WERI-Rb-1 (cell line): ENCODE results near the gene RTN4RL1.

Source experiments
- DNase-seq: peaks from one replicate; pipeline ENCODE4 v3.0.0-alpha.2; 2020
- H3K27ac ChIP-seq: fragments of 250-450 bp; sonication (Bioruptor Pico); 2 replicates; pipeline ENCODE4 v1.5.1; 2020; ENCODE audit warnings: mild to moderate bottlenecking, moderate library complexity
- H3K27me3 ChIP-seq: fragments of 250-450 bp; sonication (Bioruptor Pico); 2 replicates; pipeline ENCODE4 v1.5.1; 2021; ENCODE audit warnings: mild to moderate bottlenecking, low read depth, moderate library complexity; ENCODE audit not compliant: insufficient read depth, severe bottlenecking
- H3K36me3 ChIP-seq: fragments of 250-450 bp; sonication (Bioruptor Pico); 2 replicates; pipeline ENCODE4 v1.5.1; 2020; ENCODE audit warnings: mild to moderate bottlenecking, moderate library complexity
- H3K4me3 ChIP-seq: 2 replicates; pipeline ENCODE4 v1.5.1; 2011; ENCODE audit warnings: low read depth, mild to moderate bottlenecking, control low read depth, low read length
- H3K9me3 ChIP-seq: fragments of 250-450 bp; sonication (Bioruptor Pico); 2 replicates; pipeline ENCODE4 v1.5.1; 2021; ENCODE audit warnings: mild to moderate bottlenecking, moderate library complexity; ENCODE audit not compliant: severe bottlenecking
- TF ChIP-seq, protein P1 (sequence below): IDR thresholded peaks from 2 replicates; pipeline ENCODE4 v1.5.1; 2011; ENCODE audit warnings: low read depth, mild to moderate bottlenecking, control low read depth, inconsistent platforms, low read length

The RTN4RL1 gene

GRCh38 chr17:2068519-2069051, 43.5 kb upstream of the RTN4RL1 start:
- H3K36me3 ChIP-seq, result peaks cover 43% of the 10 kb centered on the region
- peak; percentile 90 for DNase-seq
- H3K4me3 ChIP-seq, result no peak overlapping the region
- peak overlapping the region; percentile 94 for H3K27ac ChIP-seq
- TF ChIP-seq, protein P1, sequence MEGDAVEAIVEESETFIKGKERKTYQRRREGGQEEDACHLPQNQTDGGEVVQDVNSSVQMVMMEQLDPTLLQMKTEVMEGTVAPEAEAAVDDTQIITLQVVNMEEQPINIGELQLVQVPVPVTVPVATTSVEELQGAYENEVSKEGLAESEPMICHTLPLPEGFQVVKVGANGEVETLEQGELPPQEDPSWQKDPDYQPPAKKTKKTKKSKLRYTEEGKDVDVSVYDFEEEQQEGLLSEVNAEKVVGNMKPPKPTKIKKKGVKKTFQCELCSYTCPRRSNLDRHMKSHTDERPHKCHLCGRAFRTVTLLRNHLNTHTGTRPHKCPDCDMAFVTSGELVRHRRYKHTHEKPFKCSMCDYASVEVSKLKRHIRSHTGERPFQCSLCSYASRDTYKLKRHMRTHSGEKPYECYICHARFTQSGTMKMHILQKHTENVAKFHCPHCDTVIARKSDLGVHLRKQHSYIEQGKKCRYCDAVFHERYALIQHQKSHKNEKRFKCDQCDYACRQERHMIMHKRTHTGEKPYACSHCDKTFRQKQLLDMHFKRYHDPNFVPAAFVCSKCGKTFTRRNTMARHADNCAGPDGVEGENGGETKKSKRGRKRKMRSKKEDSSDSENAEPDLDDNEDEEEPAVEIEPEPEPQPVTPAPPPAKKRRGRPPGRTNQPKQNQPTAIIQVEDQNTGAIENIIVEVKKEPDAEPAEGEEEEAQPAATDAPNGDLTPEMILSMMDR, result no peak
- H3K9me3 ChIP-seq, result no peaks in the 10 kb centered on the region
- no peaks in the 10 kb centered on the region for H3K27me3 ChIP-seq

DNA sequence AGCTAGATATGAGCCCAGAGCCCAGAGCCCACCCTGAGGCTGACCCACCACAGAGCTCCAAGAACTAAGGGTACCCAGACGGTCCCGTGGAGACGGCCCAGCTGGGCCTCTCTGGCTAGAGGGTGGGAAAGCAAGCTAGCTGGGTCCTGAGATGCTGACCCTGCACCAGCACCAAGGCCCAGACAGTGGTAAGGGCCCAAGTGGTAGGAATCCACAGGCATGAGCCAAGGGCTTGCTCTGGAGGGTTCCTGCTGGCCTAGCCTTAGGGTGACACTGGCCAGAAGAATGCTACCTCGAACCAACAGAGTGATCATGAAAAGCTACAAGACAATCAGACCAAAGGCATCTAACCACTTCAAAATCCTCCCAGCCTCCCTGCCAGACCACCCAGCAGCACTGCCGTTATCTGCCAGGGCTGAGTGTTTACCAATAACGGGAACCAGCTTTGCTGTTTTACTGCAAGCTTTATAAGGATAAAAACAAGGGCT, 42.9 kb upstream of the RTN4RL1 start:
- H3K4me3 ChIP-seq, result no peak overlapping the region
- H3K27ac ChIP-seq, result peak overlapping the region; percentile 94
- H3K9me3 ChIP-seq, result no peaks in the 10 kb centered on the region
- TF ChIP-seq, protein P1, result no peak
- H3K27me3 ChIP-seq, result no peaks in the 10 kb centered on the region
- no peak for DNase-seq
- peaks cover 48% of the 10 kb centered on the region for H3K36me3 ChIP-seq

DNA sequence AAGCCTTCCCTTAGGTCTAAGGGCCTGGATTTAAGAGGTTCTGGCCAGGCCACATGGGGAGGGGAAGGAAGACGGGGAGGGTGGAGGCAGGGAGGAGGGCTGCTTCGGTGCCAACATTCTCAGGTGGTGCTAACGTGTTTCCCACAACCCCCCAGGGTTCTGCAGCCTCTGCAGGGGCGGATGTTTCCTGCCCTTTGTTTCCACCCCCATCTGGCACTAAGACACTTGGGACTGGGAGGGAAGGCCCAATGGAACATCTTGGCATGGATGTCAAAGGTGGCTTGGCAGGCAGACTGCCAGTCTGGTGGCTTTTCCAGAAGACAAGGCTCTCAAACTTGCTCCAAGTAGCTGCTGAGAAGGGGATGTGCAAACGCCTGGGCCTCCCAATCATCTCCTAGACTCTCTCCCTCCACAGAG, 42.5 kb upstream of the RTN4RL1 start:
- Histone ChIP-seq H3K36me3 (peaks cover 51% of the 10 kb centered on the region), H3K27ac (peak overlapping the region; percentile 94), H3K27me3 (no peaks in the 10 kb centered on the region), H3K9me3 (no peaks in the 10 kb centered on the region), H3K4me3 (no peak overlapping the region)
- TF ChIP-seq, protein P1, result no peak
- no peak for DNase-seq

DNA sequence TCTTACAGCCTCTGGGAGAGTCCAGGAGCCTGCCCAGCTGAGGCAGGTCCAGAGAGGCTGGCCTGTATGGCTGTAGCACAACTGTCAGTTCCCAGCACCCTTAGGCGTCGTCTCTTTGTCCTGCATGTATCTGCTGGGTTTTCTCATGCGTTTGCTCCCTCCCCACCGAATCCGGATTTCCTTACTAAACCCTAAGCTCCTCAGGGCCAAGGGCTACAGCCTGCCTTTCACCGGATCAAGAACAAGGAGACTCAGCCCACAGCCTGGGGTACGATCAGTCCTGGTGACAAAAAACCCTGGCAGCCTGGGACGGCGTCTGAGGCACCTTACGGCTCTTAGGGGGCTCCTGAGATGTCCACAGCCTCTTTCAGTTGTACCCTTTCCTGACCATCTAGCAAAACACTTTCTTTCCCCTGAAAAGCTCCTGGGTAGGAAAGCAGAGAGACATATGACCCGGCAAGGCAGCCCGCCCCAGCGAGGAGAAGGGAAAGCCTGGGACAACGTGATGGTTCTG, 42.0 kb upstream of the RTN4RL1 start:
- Histone ChIP-seq H3K4me3 (no peak overlapping the region), H3K27me3 (no peaks in the 10 kb centered on the region), H3K36me3 (peaks cover 51% of the 10 kb centered on the region), H3K9me3 (no peaks in the 10 kb centered on the region), H3K27ac (peak overlapping the region; percentile 94)
- DNase-seq, result peak; percentile 84
- TF ChIP-seq, protein P1, result no peak

GRCh38 chr17:2065949-2066400, 40.8 kb upstream of the RTN4RL1 start:
- TF ChIP-seq, protein P1, result no peak
- peak overlapping the region; percentile 94; the same call in 1 of the 2 replicates for H3K27ac ChIP-seq
- H3K9me3 ChIP-seq, result no peaks in the 10 kb centered on the region
- H3K36me3 ChIP-seq, result peaks cover 51% of the 10 kb centered on the region
- no peak overlapping the region for H3K4me3 ChIP-seq
- no peaks in the 10 kb centered on the region for H3K27me3 ChIP-seq
- DNase-seq, result no peak
